ENCODE data around the gene HSF5. TPM values are rescaled to one million over a fixed set of nuclear protein-coding genes. Genes with fewer than 3 reads are reported as not detected.

The HSF5 gene
- total and polyA plus RNA-seq, 2 of the 13 experiments (the other 11 are each of a cell fraction or from before 2014, with no cell fraction given), result not detected

GRCh38 chr17:58402679-58403078 is 85.5 kb downstream of the HSF5 start:
- no peak overlapping the region for H3K9ac ChIP-seq (ENCODE audit: insufficient read depth, low read depth, low read length)
- no peak for ATAC-seq
- TF ChIP-seq AHDC1 (CRISPR knock-in tag; IDR thresholded peaks at IDR 0.05; ENCODE audit: borderline replicate concordance) (no peak), CREB1 (IDR thresholded peaks at IDR 0.05) (0 out of 2 replicates have a peak, but pooled peaks have one; percentile 3), CREB1 (CRISPR knock-in tag; IDR thresholded peaks at IDR 0.05) (no peak), RBM22 (optimal IDR thresholded peaks at IDR 0.05; ENCODE audit: low read length) (peak; percentile 80), MTF1 (CRISPR knock-in tag; IDR thresholded peaks at IDR 0.05) (no peak), ATF7 (IDR thresholded peaks at IDR 0.05) (peak; percentile 88), ATF7 (CRISPR knock-in tag; IDR thresholded peaks at IDR 0.05) (no peak), ZNF17 (CRISPR knock-in tag; IDR thresholded peaks at IDR 0.05) (no peak), GATA4 (IDR thresholded peaks at IDR 0.05; ENCODE audit: borderline replicate concordance, low read depth) (no peak), ZZZ3 (CRISPR knock-in tag; IDR thresholded peaks at IDR 0.05; ENCODE audit: borderline replicate concordance) (no peak), TEAD3 (CRISPR knock-in tag; optimal IDR thresholded peaks at IDR 0.05; ENCODE audit: borderline replicate concordance) (peak; percentile 53), CREB3 (CRISPR knock-in tag; IDR thresholded peaks at IDR 0.05) (no peak)

More at GRCh38 chr17:58402679-58403078, 85.5 kb downstream of the HSF5 start:
- whole genome bisulfite sequencing (ENCODE audit: low lambda C conversion rate), result 97% methylated on average over 1 of the region's 1 CpG
- DNase-seq (ENCODE audit: low spot score) (no peak), FAIRE-seq (no peak)
- H3K36me3 ChIP-seq (replicated peaks in 1 of 2; ENCODE audit: control insufficient read depth in 1 of 2, insufficient read depth in 2 of 2, low read length in 2 of 2), result peaks cover 12 to 45% of the 10 kb centered on the region in 2 experiments
- no peak overlapping the region for H2AFZ ChIP-seq (ENCODE audit: low read length)
- intact Hi-C loops (cut with micrococcal nuclease; ENCODE audit: unreplicated experiment) (no loop called here), in situ Hi-C loops (cut with HindIII; ENCODE audit: extremely low pct_ligation_motif_present, low pct_unique_long_range_greater_than_20kb) (no loop called here)
- no peaks in the 10 kb centered on the region for H3K27me3 ChIP-seq (ENCODE audit: control insufficient read depth in 1 of 2, insufficient read depth in 2 of 2, low read length in 2 of 2)
- peaks cover 10% of the 10 kb centered on the region; the same call in 1 of the 2 replicates for H4K20me1 ChIP-seq (ENCODE audit: insufficient read depth, low read length)
- H3K9me3 ChIP-seq (ENCODE audit: low read length), result no peaks in the 10 kb centered on the region
- H3K4me3 ChIP-seq (replicated peaks in 1 of 3; ENCODE audit: insufficient read depth in 1 of 3, low read depth in 2 of 3, low read length in 3 of 3), result no peak overlapping the region
- H3K27ac ChIP-seq (ENCODE audit: extremely low read length, insufficient read depth, low read length), result no peak overlapping the region
- H3K79me2 ChIP-seq (ENCODE audit: insufficient read depth, low read length), result peaks cover 98% of the 10 kb centered on the region
- ChIA-PET POLR2A (interaction anchor here (3.9 kb wide), 1 partner anchor 13 kb away, joined by 31 read pairs; the partner anchor contains the start of gene RNF43), CTCF (ENCODE audit: low intra/inter-chr PET ratio, low total read pairs) (no interaction called here)
- H3K4me2 ChIP-seq (ENCODE audit: low read depth, low read length), result no peak overlapping the region
- H3K4me1 ChIP-seq (ENCODE audit: insufficient read depth, low read length), result peaks cover 100% of the 10 kb centered on the region
- BruUV-seq (replicated peaks), result no TSS peak

All from HepG2 (cell line).